HG03469 (cell line): ENCODE measurements around the gene ASAP3.
"Not testable (repeated sequence)": the region's sequence is repeated elsewhere in the genome, so short reads cannot be mapped to it uniquely, and the experiment has no call there.

Experiments used
- ATAC-seq: cut with Tn5 transposase; IDR thresholded peaks from one replicate; pipeline ENCODE4 v1.9.1; 2021; ENCODE audit warnings: mild to moderate bottlenecking, moderate library complexity, moderate number of reproducible peaks; ENCODE audit not compliant: unreplicated experiment

ASAP3 gene

DNA sequence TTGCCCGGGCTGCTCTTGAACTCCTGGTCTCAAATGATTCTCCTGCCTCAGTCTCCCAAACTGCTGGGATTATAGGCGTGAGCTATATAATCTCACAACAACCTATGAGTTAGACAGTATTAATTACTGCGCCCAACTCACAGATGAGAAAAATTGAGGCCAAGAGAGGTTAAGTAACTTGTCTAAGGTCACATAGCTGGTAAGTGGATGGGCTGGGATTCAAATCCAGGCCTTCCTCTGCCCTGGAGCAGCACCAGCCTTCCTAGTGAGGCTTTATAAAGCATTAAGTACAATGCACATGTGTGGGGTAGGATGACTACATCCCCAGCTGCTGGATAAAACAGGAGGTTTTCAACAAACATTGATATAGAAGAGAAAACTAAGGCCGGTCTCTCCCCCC, 31.9 kb upstream of the ASAP3 start:
- no peak for ATAC-seq

GRCh38 chr1:23514111-23514679, 30.2 kb upstream of the ASAP3 start:
- no peak for ATAC-seq

DNA sequence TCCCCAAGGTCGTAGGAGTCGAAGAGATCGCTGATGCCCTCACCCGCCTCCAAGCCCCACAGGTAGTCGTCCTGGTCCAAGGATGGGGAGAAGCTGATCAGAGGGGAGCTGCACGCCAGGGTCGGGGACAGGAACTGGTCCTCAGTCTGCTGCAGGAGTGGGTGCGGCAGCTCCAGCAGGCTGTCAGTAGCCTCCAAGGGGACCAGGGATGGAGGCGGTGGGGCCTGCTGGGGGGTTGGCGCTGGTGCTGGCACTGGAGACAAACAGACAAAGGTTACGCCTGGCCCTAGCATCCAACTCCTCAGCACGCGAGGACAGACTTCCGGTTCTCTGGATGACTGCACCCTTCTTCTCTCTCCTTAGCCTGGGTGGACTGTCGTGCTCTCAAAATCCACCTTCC, 25.9 kb upstream of the ASAP3 start:
- no peak for ATAC-seq

- ATAC-seq: no peak
Measured at GRCh38 chr1:23506376-23507107, 22.6 kb upstream of the ASAP3 start.

GRCh38 chr1:23505851-23506250, 21.9 kb upstream of the ASAP3 start:
- no peak for ATAC-seq

DNA sequence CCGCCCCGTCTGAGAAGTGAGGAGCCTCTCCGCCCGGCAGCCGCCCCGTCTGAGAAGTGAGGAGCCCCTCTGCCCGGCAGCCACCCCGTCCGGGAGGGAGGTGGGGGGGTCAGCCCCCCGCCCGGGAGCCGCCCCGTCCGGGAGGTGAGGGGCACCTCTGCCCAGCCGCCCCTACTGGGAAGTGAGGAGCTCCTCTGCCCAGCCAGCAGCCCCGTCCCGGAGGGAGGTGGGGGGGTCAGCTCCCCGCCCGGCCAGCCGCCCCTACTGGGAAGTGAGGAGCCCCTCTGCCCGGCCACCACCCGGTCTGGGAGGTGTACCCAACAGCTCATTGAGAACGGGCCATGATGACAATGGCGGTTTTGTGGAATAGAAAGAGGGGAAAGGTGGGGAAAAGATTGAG, 20.2 kb upstream of the ASAP3 start:
- not testable (repeated sequence) for ATAC-seq

GRCh38 chr1:23502951-23503350, 19.0 kb upstream of the ASAP3 start:
- ATAC-seq: no peak

DNA sequence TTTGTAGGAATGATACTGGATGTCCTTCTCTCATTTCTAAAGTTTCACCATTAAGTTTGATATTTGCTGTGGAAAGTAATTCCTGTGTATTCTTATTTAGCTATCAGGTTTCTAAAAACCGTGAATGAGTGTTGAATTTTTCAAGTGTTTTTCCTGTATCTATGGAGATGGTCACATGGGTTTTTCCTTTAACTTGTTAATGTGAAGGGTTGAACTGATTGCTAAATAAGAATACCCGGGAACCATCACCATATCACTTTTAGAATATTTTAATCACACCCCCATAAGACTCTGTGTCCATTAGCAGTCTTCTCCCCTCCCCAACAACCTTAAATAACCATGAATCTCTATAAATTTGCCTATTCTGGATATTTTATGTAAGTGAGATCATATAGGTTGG, 16.5 kb upstream of the ASAP3 start:
- ATAC-seq: no peak

- ATAC-seq: no peak
Measured at GRCh38 chr1:23497777-23498439, 13.9 kb upstream of the ASAP3 start.

DNA sequence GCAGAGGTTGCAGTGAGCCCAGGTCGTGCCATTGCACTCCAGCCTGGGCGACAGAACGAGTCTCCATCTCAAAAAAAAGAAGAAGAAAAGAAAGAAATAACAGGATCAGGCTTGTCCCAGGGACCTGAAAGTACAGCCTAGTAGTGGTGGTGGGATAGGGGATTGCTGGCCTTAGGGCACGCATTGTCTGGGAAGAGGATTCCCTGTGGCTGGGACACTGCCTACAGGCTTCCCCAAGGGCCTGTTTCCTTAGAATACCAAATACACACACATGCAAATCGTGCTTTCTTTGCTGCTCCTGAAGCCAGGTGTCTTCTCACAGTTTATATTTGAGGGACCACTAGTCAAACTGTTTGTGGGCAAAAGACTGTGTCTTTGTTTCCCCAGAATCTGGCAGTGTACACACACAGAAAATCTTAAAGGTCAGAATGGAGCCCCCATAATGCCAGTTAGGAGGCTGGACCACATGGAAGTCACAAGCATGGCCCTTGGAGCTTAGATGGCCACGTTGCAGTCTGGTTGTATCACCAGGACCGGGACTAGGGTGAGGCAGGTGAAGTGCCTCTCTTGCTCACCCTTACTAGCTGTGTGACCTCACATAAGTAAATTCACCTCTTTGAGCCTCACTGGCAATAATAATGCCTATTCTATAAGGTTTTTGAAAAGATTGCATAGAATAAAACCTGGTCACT, 12.7 kb upstream of the ASAP3 start:
- ATAC-seq: no peak

DNA sequence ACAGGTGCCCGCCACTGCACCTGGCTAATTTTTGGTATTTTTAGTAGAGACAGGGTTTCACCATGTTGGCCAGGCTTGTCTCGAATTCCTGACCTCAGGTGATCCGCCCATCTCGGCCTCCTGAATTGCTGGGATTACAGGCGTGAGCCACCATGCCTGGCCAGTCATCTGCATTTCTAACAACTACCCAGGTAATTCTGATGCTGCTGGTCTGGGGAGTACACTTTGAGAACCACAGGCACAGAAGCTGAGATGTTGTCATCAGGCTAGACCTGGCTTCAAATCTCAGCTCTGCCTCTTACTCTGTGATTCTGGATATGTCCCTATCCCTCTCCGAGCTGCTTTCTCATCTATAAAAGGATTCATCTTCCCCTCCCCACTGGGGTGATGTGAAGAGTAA, 10.9 kb upstream of the ASAP3 start:
- not testable (repeated sequence) for ATAC-seq

GRCh38 chr1:23492776-23493175, 8.8 kb upstream of the ASAP3 start:
- ATAC-seq: not testable (repeated sequence)

- no peak for ATAC-seq
Measured at GRCh38 chr1:23492132-23492720, 8.2 kb upstream of the ASAP3 start.

DNA sequence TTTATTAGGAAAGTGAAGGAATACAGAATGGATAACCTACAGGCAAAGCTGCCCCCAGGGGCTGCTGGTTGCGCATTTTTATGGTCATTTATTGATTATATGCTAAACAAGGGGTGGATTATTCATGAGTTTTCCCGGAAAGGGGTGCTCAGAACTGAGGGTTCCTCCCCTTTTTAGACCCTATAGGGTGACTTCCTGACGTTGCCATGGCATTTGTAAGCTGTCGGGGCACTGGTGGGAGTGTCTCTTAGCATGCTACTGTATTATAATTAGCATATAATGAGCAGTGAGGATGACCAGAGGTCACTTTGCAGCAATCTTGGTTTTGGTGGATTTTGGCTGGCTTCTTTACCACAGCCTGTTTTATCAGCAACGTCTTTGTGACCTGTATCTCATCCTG, 5.9 kb upstream of the ASAP3 start:
- ATAC-seq: no peak

DNA sequence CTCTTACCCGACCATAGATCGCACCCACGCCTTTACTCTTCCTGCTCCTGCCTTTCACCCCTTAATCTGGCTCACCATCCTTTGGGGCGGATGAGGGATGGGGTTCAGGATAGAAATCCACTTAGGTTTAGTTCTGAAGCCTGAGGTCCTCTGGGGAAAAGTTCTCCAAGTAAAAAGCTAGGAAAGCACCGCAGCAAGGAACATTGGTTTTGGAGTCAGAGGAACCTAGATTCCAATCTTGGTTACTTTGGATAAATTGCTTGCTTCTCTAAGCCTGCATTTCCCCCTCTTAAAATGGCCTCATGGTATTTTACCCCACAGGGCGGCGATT, 988 bp upstream of the ASAP3 start:
- ATAC-seq: no peak

- no peak for ATAC-seq
Measured at GRCh38 chr1:23484253-23485001, 448 bp upstream of the ASAP3 start.

DNA sequence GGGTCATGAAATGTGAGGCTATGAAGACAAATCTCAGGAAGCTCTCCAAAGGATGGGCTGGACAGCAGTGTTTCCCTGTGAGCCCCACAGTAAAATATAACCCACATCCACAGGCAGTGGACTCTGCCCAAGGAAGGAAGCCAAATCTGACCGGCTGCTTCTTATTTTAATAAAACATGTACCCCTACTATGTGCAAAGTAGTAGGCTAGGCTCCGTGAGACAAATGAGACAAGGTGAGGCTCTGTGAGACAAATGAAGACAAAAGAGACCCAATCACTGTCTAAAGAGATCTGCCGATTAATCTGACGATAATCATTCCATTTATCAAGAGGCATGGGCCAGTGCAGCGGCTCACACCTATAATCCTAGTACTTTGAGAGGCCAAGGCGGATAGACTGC, 2.1 kb downstream of the ASAP3 start:
- no peak for ATAC-seq

GRCh38 chr1:23481026-23481597, 2.9 kb downstream of the ASAP3 start:
- ATAC-seq: no peak

- no peak for ATAC-seq
Measured at GRCh38 chr1:23480187-23481025, 3.6 kb downstream of the ASAP3 start.

- no peak for ATAC-seq
Measured at GRCh38 chr1:23479666-23479941, 4.4 kb downstream of the ASAP3 start.
